Cardiac septum (tissue), 1 donor: Measurements from ENCODE around the gene KIAA0040. TPM values are rescaled to one million over a fixed set of nuclear protein-coding genes. Genes with fewer than 3 reads are reported as not detected.

Source experiments
- DNase-seq: peaks from one replicate; pipeline ENCODE4 v3.0.0-alpha.2; 2020; ENCODE audit warnings: low spot score
- intact Hi-C: fragments of 100-400 bp; cut with DNase I; formaldehyde crosslinking; loops from one replicate; pipeline ENCODE4 v1.14.0; 2022
- total RNA-seq: library from RNA; stranded (reverse); fragmentation: NEBNext Ultra II Directional; extraction: Animal tissue kit (Norgen Biotek cat#: 25700); gene quantifications from one replicate; pipeline ENCODE4 v1.2.1, GENCODE V29; 2021
- donor health status: DM: no; HTN: no; CAD: no.

The KIAA0040 gene
- total RNA-seq, 1 donor from 2014 or later, result 9.7 TPM

GRCh38 chr1:175176246-175176645, 16.3 kb downstream of the KIAA0040 start:
- intact Hi-C loops, result no loop called here
- no peak for DNase-seq

GRCh38 chr1:175174309-175175102, 18.1 kb downstream of the KIAA0040 start:
- no peak for DNase-seq
- intact Hi-C loops, result no loop called here

GRCh38 chr1:175173531-175173930, 19.0 kb downstream of the KIAA0040 start:
- intact Hi-C loops, result no loop called here
- DNase-seq, result no peak

- intact Hi-C loops, result no loop called here
- DNase-seq, result no peak
These were observed 20.1 kb downstream of the KIAA0040 start for GRCh38 chr1:175172503-175172902.

GRCh38 chr1:175171036-175171913, 21.3 kb downstream of the KIAA0040 start:
- intact Hi-C loops, result no loop called here
- DNase-seq, result no peak

GRCh38 chr1:175169286-175170018, 23.1 kb downstream of the KIAA0040 start:
- intact Hi-C loops, result no loop called here
- DNase-seq, result no peak

GRCh38 chr1:175168782-175169181, 23.8 kb downstream of the KIAA0040 start:
- intact Hi-C loops, result no loop called here
- DNase-seq, result no peak

GRCh38 chr1:175167861-175168260, 24.7 kb downstream of the KIAA0040 start:
- DNase-seq, result no peak
- intact Hi-C loops, result no loop called here

GRCh38 chr1:175166746-175167145, 25.8 kb downstream of the KIAA0040 start:
- no peak for DNase-seq
- intact Hi-C loops, result no loop called here

GRCh38 chr1:175164751-175165150, 27.8 kb downstream of the KIAA0040 start:
- intact Hi-C loops, result no loop called here
- DNase-seq, result no peak

- intact Hi-C loops, result no loop called here
- no peak for DNase-seq
These were observed 28.9 kb downstream of the KIAA0040 start for GRCh38 chr1:175163702-175164101.

GRCh38 chr1:175162955-175163354, 29.6 kb downstream of the KIAA0040 start:
- intact Hi-C loops, result no loop called here

GRCh38 chr1:175158170-175158591, 34.4 kb downstream of the KIAA0040 start:
- intact Hi-C loops, result loop anchor here (5.0 kb wide), 1 partner anchor 64 kb away; no protein-coding TSS in a partner anchor
- DNase-seq, result peak; percentile 57

More at GRCh38 chr1:175162955-175163354, 29.6 kb downstream of the KIAA0040 start:
- no peak for DNase-seq

- no peak for DNase-seq
- intact Hi-C loops, result loop anchor here (5.0 kb wide), 1 partner anchor 65 kb away; no protein-coding TSS in a partner anchor
These were observed 35.4 kb downstream of the KIAA0040 start for GRCh38 chr1:175157200-175157599.

GRCh38 chr1:175155936-175156335, 36.6 kb downstream of the KIAA0040 start:
- no peak for DNase-seq
- intact Hi-C loops, result loop anchor here (5.0 kb wide), 1 partner anchor 66 kb away; no protein-coding TSS in a partner anchor

GRCh38 chr1:175155473-175155856, 37.1 kb downstream of the KIAA0040 start:
- DNase-seq, result no peak
- intact Hi-C loops, result loop anchor here (5.0 kb wide), 1 partner anchor 67 kb away; no protein-coding TSS in a partner anchor

- peak; percentile 86 for DNase-seq
- intact Hi-C loops, result loop anchor here (5.0 kb wide), 2 partner anchors 67 to 917 kb away; no protein-coding TSS in a partner anchor
These were observed 37.7 kb downstream of the KIAA0040 start for GRCh38 chr1:175154629-175155472.

- DNase-seq, result no peak
These were observed 40.4 kb downstream of the KIAA0040 start for GRCh38 chr1:175152006-175152652.

More at GRCh38 chr1:175152006-175152652, 40.4 kb downstream of the KIAA0040 start:
- intact Hi-C loops, result loop anchor here (1.0 to 5.0 kb wide), 2 partner anchors 167 to 920 kb away; no protein-coding TSS in a partner anchor
